ENCODE measurements around the gene GPER1.

Gene GPER1

GRCh38 chr7:1046722-1047679 is 40.9 kb upstream of the GPER1 start:
- Histone ChIP-seq H3K9ac (ENCODE audit: low read depth, low read length) (no peak overlapping the region), H3K4me3 (ENCODE audit: low read depth, low read length) (no peak overlapping the region), H3K9me3 (ENCODE audit: control insufficient read depth, insufficient read depth, low read length) (no peaks in the 10 kb centered on the region), H3K27ac (ENCODE audit: low read depth, low read length) (no peak overlapping the region), H3K4me1 (ENCODE audit: control insufficient read depth, insufficient read depth, low read length) (peaks cover 12% of the 10 kb centered on the region), H3K36me3 (ENCODE audit: control insufficient read depth, insufficient read depth, low read length) (no peaks in the 10 kb centered on the region), H3K27me3 (ENCODE audit: control insufficient read depth, insufficient read depth, low read length) (no peaks in the 10 kb centered on the region)

- Histone ChIP-seq H3K36me3 (ENCODE audit: control insufficient read depth, insufficient read depth, low read length) (no peaks in the 10 kb centered on the region), H3K27me3 (ENCODE audit: control insufficient read depth, insufficient read depth, low read length) (no peaks in the 10 kb centered on the region), H3K27ac (ENCODE audit: low read depth, low read length) (no peak overlapping the region), H3K4me1 (ENCODE audit: control insufficient read depth, insufficient read depth, low read length) (peaks cover 16% of the 10 kb centered on the region), H3K9ac (ENCODE audit: low read depth, low read length) (no peak overlapping the region), H3K9me3 (ENCODE audit: control insufficient read depth, insufficient read depth, low read length) (no peaks in the 10 kb centered on the region), H3K4me3 (ENCODE audit: low read depth, low read length) (no peak overlapping the region)
Measured at GRCh38 chr7:1049006-1049741, 38.7 kb upstream of the GPER1 start.

- Histone ChIP-seq H3K9me3 (ENCODE audit: control insufficient read depth, insufficient read depth, low read length) (no peaks in the 10 kb centered on the region), H3K4me3 (ENCODE audit: low read depth, low read length) (no peak overlapping the region), H3K4me1 (ENCODE audit: control insufficient read depth, insufficient read depth, low read length) (peaks cover 16% of the 10 kb centered on the region), H3K36me3 (ENCODE audit: control insufficient read depth, insufficient read depth, low read length) (no peaks in the 10 kb centered on the region), H3K9ac (ENCODE audit: low read depth, low read length) (no peak overlapping the region), H3K27ac (ENCODE audit: low read depth, low read length) (no peak overlapping the region), H3K27me3 (ENCODE audit: control insufficient read depth, insufficient read depth, low read length) (no peaks in the 10 kb centered on the region)
Measured at GRCh38 chr7:1049801-1050200, 38.1 kb upstream of the GPER1 start.

GRCh38 chr7:1050254-1050906 is 37.5 kb upstream of the GPER1 start:
- Histone ChIP-seq H3K27me3 (ENCODE audit: control insufficient read depth, insufficient read depth, low read length) (no peaks in the 10 kb centered on the region), H3K36me3 (ENCODE audit: control insufficient read depth, insufficient read depth, low read length) (no peaks in the 10 kb centered on the region), H3K4me1 (ENCODE audit: control insufficient read depth, insufficient read depth, low read length) (peaks cover 11% of the 10 kb centered on the region), H3K9ac (ENCODE audit: low read depth, low read length) (no peak overlapping the region), H3K9me3 (ENCODE audit: control insufficient read depth, insufficient read depth, low read length) (no peaks in the 10 kb centered on the region), H3K27ac (ENCODE audit: low read depth, low read length) (no peak overlapping the region), H3K4me3 (ENCODE audit: low read depth, low read length) (no peak overlapping the region)

GRCh38 chr7:1050956-1051690 is 36.8 kb upstream of the GPER1 start:
- no peaks in the 10 kb centered on the region for H3K27me3 ChIP-seq (ENCODE audit: control insufficient read depth, insufficient read depth, low read length)
- no peak overlapping the region for H3K27ac ChIP-seq (ENCODE audit: low read depth, low read length)
- peaks cover 11% of the 10 kb centered on the region for H3K4me1 ChIP-seq (ENCODE audit: control insufficient read depth, insufficient read depth, low read length)
- H3K4me3 ChIP-seq (ENCODE audit: low read depth, low read length), result no peak overlapping the region
- H3K9ac ChIP-seq (ENCODE audit: low read depth, low read length), result no peak overlapping the region
- H3K9me3 ChIP-seq (ENCODE audit: control insufficient read depth, insufficient read depth, low read length), result no peaks in the 10 kb centered on the region
- H3K36me3 ChIP-seq (ENCODE audit: control insufficient read depth, insufficient read depth, low read length), result no peaks in the 10 kb centered on the region

GRCh38 chr7:1052031-1052818 is 35.7 kb upstream of the GPER1 start:
- H3K27me3 ChIP-seq (ENCODE audit: control insufficient read depth, insufficient read depth, low read length), result no peaks in the 10 kb centered on the region
- H3K27ac ChIP-seq (ENCODE audit: low read depth, low read length), result no peak overlapping the region
- no peak overlapping the region for H3K4me3 ChIP-seq (ENCODE audit: low read depth, low read length)
- H3K4me1 ChIP-seq (ENCODE audit: control insufficient read depth, insufficient read depth, low read length), result peaks cover 11% of the 10 kb centered on the region
- H3K9ac ChIP-seq (ENCODE audit: low read depth, low read length), result no peak overlapping the region
- H3K9me3 ChIP-seq (ENCODE audit: control insufficient read depth, insufficient read depth, low read length), result no peaks in the 10 kb centered on the region
- H3K36me3 ChIP-seq (ENCODE audit: control insufficient read depth, insufficient read depth, low read length), result no peaks in the 10 kb centered on the region

- Histone ChIP-seq H3K9me3 (ENCODE audit: control insufficient read depth, insufficient read depth, low read length) (no peaks in the 10 kb centered on the region), H3K4me1 (ENCODE audit: control insufficient read depth, insufficient read depth, low read length) (peaks cover 11% of the 10 kb centered on the region), H3K4me3 (ENCODE audit: low read depth, low read length) (no peak overlapping the region), H3K27me3 (ENCODE audit: control insufficient read depth, insufficient read depth, low read length) (no peaks in the 10 kb centered on the region), H3K36me3 (ENCODE audit: control insufficient read depth, insufficient read depth, low read length) (peaks cover 3% of the 10 kb centered on the region; the same call in 1 of the 2 replicates), H3K9ac (ENCODE audit: low read depth, low read length) (no peak overlapping the region), H3K27ac (ENCODE audit: low read depth, low read length) (peak overlapping the region; percentile 42)
Measured at GRCh38 chr7:1053002-1053411, 34.9 kb upstream of the GPER1 start.

GRCh38 chr7:1053816-1054370 is 34.0 kb upstream of the GPER1 start:
- Histone ChIP-seq H3K9ac (ENCODE audit: low read depth, low read length) (no peak overlapping the region), H3K27me3 (ENCODE audit: control insufficient read depth, insufficient read depth, low read length) (no peaks in the 10 kb centered on the region), H3K27ac (ENCODE audit: low read depth, low read length) (no peak overlapping the region), H3K4me3 (ENCODE audit: low read depth, low read length) (no peak overlapping the region), H3K4me1 (ENCODE audit: control insufficient read depth, insufficient read depth, low read length) (peaks cover 11% of the 10 kb centered on the region), H3K36me3 (ENCODE audit: control insufficient read depth, insufficient read depth, low read length) (peaks cover 4% of the 10 kb centered on the region; the same call in 1 of the 2 replicates), H3K9me3 (ENCODE audit: control insufficient read depth, insufficient read depth, low read length) (no peaks in the 10 kb centered on the region)

- no peaks in the 10 kb centered on the region for H3K9me3 ChIP-seq (ENCODE audit: control insufficient read depth, insufficient read depth, low read length)
- no peak overlapping the region for H3K4me3 ChIP-seq (ENCODE audit: low read depth, low read length)
- H3K9ac ChIP-seq (ENCODE audit: low read depth, low read length), result no peak overlapping the region
- peaks cover 11% of the 10 kb centered on the region for H3K4me1 ChIP-seq (ENCODE audit: control insufficient read depth, insufficient read depth, low read length)
- H3K27ac ChIP-seq (ENCODE audit: low read depth, low read length), result no peak overlapping the region
- H3K27me3 ChIP-seq (ENCODE audit: control insufficient read depth, insufficient read depth, low read length), result no peaks in the 10 kb centered on the region
- H3K36me3 ChIP-seq (ENCODE audit: control insufficient read depth, insufficient read depth, low read length), result peaks cover 4% of the 10 kb centered on the region; the same call in 1 of the 2 replicates
Measured at GRCh38 chr7:1054438-1054837, 33.5 kb upstream of the GPER1 start.

All from HUES48 (cell line).